Spleen (tissue), 7 donors: ENCODE data around the gene BTG4.

ENCODE experiments used
- CTCF ChIP-seq, 11 experiments: fragments of 200-600 bp in 7 of 11; fragments of 450-650 bp in 4 of 11; sonication (generic) in 4 of 11; IDR thresholded peaks in 8 of 11; conservative IDR thresholded peaks in 3 of 11; 1 replicate in 7 of 11; 2 replicates in 4 of 11; pipeline versions ENCODE4 v1.4.0 to v1.8.0; 2016 to 2021; ENCODE audit warnings: antibody characterized with exemption in 11 of 11, inconsistent platforms in 4 of 11, mild to moderate bottlenecking in 1 of 11
- POLR2A ChIP-seq, 3 donors: fragments of 450-650 bp; IDR thresholded peaks; one replicate each; pipeline ENCODE4 v1.5.1; 2017; ENCODE audit warnings: antibody characterized with exemption in 3 of 3, mild to moderate bottlenecking in 1 of 3
- donor health status: DM: no; HTN: no; CAD: no; lungs with moderate emphysema.
- donor health status: DM: no; HTN: no; CAD: no.
- donor health status: DM: no; HTN: no; CAD: no.

- TF ChIP-seq POLR2A (IDR thresholded peaks at IDR 0.05) (no peak), CTCF (IDR thresholded peaks at IDR 0.05 in 8 of 11, conservative IDR thresholded peaks at IDR 0.05 in 3 of 11) (no peak)
Observed at GRCh38 chr11:111452146-111452545, 60.0 kb downstream of the BTG4 start.
